Activated naive CD8-positive, alpha-beta T cell treated with anti-CD3 and anti-CD28 coated beads, Interleukin-2, amount 50 U/mL, for 24 hours (primary cell): ENCODE results near the gene SHISA4.

Experiments
- ATAC-seq: fragments of 150-1000 bp; cut with Tn5 transposase; one replicate; pipeline ENCODE4 v1.10.0; 2021
- DNase-seq: peaks from one replicate; pipeline ENCODE4 v3.0.0; 2021
- H3K27ac Mint-ChIP-seq: one replicate; pipeline ENCODE4 v1.8.0; 2021; ENCODE audit warnings: mild to moderate bottlenecking, mixed read lengths
- H3K27me3 Mint-ChIP-seq: one replicate; pipeline ENCODE4 v1.8.0; 2021; ENCODE audit warnings: mixed read lengths
- H3K36me3 Mint-ChIP-seq: one replicate; pipeline ENCODE4 v1.8.0; 2021; ENCODE audit warnings: low read depth, mixed read lengths
- H3K4me1 Mint-ChIP-seq: one replicate; pipeline ENCODE4 v1.8.0; 2021; ENCODE audit warnings: mixed read lengths
- H3K4me3 Mint-ChIP-seq: one replicate; pipeline ENCODE4 v1.8.0; 2021; ENCODE audit warnings: mild to moderate bottlenecking, moderate library complexity, mixed read lengths
- H3K9me3 Mint-ChIP-seq: one replicate; pipeline ENCODE4 v1.8.0; 2021; ENCODE audit warnings: mixed read lengths

Gene SHISA4

GRCh38 chr1:201941420-201942128 lies 52.9 kb downstream of the SHISA4 start:
- Mint-ChIP-seq H3K4me1 (peaks cover 1% of the 10 kb centered on the region), H3K36me3 (no peaks in the 10 kb centered on the region), H3K27me3 (peaks cover 28% of the 10 kb centered on the region), H3K9me3 (no peaks in the 10 kb centered on the region), H3K27ac (no peak overlapping the region), H3K4me3 (no peak overlapping the region)
- DNase-seq (no peak), ATAC-seq (no peak)

DNA sequence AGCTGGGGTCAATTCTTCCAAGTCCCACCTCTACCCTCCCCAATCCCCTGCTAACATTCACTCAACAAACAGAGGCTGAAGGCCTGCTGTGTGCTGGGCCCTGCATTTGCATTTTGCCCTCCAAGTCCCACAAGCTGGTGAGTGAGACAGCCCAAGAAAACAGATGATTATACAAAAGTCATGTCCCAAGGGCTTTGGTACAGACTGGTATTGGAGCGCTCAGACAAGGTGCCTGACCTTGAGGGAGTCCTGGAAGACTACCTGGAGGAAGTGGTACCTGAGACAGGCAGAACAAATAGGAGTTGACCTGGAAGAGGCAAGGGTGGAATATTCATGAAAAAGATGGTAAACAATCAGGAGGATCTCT lies 53.4 kb downstream of the SHISA4 start:
- DNase-seq (no peak), ATAC-seq (no peak)
- H3K4me3 Mint-ChIP-seq, result no peak overlapping the region
- no peak overlapping the region for H3K27ac Mint-ChIP-seq
- H3K27me3 Mint-ChIP-seq, result peaks cover 32% of the 10 kb centered on the region
- H3K36me3 Mint-ChIP-seq, result no peaks in the 10 kb centered on the region
- no peaks in the 10 kb centered on the region for H3K9me3 Mint-ChIP-seq
- peaks cover 2% of the 10 kb centered on the region for H3K4me1 Mint-ChIP-seq
